ENCODE measurements around the gene DSP.

The DSP gene, protein sequence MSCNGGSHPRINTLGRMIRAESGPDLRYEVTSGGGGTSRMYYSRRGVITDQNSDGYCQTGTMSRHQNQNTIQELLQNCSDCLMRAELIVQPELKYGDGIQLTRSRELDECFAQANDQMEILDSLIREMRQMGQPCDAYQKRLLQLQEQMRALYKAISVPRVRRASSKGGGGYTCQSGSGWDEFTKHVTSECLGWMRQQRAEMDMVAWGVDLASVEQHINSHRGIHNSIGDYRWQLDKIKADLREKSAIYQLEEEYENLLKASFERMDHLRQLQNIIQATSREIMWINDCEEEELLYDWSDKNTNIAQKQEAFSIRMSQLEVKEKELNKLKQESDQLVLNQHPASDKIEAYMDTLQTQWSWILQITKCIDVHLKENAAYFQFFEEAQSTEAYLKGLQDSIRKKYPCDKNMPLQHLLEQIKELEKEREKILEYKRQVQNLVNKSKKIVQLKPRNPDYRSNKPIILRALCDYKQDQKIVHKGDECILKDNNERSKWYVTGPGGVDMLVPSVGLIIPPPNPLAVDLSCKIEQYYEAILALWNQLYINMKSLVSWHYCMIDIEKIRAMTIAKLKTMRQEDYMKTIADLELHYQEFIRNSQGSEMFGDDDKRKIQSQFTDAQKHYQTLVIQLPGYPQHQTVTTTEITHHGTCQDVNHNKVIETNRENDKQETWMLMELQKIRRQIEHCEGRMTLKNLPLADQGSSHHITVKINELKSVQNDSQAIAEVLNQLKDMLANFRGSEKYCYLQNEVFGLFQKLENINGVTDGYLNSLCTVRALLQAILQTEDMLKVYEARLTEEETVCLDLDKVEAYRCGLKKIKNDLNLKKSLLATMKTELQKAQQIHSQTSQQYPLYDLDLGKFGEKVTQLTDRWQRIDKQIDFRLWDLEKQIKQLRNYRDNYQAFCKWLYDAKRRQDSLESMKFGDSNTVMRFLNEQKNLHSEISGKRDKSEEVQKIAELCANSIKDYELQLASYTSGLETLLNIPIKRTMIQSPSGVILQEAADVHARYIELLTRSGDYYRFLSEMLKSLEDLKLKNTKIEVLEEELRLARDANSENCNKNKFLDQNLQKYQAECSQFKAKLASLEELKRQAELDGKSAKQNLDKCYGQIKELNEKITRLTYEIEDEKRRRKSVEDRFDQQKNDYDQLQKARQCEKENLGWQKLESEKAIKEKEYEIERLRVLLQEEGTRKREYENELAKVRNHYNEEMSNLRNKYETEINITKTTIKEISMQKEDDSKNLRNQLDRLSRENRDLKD (N-terminal part only)

DNA sequence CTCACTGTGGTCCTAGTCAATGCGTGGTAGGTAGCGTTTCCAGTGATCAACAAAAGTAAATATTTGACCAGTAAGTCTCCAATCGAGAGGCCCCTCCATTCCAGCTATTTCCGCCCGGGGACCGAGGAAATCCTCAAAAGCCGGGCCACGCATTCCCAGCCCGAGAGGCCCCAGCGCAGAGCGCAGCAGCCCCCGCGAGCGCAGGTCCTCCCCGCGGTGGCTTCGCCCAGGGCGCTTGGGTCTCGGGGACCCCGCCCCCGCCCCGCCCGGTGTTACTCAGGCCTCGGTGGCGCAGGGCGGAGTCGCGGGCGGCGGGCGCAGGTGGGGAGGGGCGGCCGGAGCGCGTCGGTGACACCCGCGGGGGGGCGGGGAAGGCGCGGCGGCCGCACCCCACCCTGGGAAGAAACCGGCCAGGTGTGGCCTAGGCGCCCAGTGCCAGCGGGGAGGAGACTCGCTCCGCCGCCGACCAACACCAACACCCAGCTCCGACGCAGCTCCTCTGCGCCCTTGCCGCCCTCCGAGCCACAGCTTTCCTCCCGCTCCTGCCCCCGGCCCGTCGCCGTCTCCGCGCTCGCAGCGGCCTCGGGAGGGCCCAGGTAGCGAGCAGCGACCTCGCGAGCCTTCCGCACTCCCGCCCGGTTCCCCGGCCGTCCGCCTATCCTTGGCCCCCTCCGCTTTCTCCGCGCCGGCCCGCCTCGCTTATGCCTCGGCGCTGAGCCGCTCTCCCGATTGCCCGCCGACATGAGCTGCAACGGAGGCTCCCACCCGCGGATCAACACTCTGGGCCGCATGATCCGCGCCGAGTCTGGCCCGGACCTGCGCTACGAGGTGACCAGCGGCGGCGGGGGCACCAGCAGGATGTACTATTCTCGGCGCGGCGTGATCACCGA, at the start of gene DSP:
DSP (plus strand) TSS at position 497 of the 890 bp plus-strand sequence; CDS start at position 742, 245 bp downstream.
- no peaks in the 10 kb centered on the region for H3K9me3 ChIP-seq (ENCODE audit: control insufficient read depth, low read depth, low read length)
- peaks cover 33% of the 10 kb centered on the region for H3K4me1 ChIP-seq (ENCODE audit: control insufficient read depth, low read depth, low read length)
- H3K36me3 ChIP-seq (ENCODE audit: control insufficient read depth, low read depth, low read length): no peaks in the 10 kb centered on the region
- no peak within 1 kb of the TSS for H3K27ac ChIP-seq (ENCODE audit: low read length)
- peak within 1 kb of the TSS; percentile 79 for H3K4me3 ChIP-seq (ENCODE audit: low read length)
- peak within 1 kb of the TSS; percentile 76 for H3K9ac ChIP-seq (ENCODE audit: low read length)
- peaks cover 66% of the 10 kb centered on the region for H3K27me3 ChIP-seq (ENCODE audit: control insufficient read depth, insufficient read depth, low read length)

DNA sequence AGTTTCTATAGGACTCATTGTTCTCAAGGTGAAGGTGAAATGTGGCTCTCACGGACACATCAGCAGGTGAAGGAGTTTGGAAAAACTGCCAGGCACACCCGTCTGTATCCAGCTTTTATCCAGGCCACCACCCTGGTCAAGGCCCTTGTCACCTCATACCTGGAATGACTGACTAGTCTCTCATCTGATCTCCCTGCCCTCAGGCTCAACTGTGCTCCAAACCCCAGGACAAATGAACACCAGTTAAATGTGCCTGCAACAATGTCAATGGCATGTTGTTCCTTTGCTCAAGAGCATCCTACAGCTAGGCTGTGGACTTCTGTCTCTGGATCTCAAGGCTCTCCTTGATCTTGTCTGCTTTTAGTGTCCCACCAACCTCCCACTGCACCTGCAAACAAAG, 47.6 kb upstream of the DSP start:
- Histone ChIP-seq H3K27ac (ENCODE audit: low read length) (no peak overlapping the region), H3K4me1 (ENCODE audit: control insufficient read depth, low read depth, low read length) (no peaks in the 10 kb centered on the region), H3K9me3 (ENCODE audit: control insufficient read depth, low read depth, low read length) (no peaks in the 10 kb centered on the region), H3K9ac (ENCODE audit: low read length) (no peak overlapping the region), H3K27me3 (ENCODE audit: control insufficient read depth, insufficient read depth, low read length) (no peaks in the 10 kb centered on the region), H3K36me3 (ENCODE audit: control insufficient read depth, low read depth, low read length) (no peaks in the 10 kb centered on the region), H3K4me3 (ENCODE audit: low read length) (no peak overlapping the region)

DNA sequence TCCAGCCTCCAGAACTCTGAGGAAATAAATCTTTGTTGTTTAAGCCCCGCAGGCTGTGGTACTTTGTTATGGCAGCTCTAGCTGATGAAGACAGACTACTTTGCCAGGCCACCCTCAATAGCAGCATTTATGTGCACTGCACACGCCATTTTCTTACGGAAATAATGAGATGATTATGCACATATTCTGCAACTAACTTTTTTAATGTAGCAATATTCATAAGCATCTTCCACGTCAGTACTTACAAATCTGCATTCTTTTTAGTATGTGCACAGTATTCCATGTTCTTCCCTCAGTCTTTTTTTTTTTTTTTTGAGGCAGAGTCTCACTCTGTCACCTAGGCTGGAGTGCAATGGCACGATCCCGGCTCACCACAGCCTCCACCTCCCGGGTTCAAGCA, 46.8 kb upstream of the DSP start:
- H3K4me3 ChIP-seq (ENCODE audit: low read length): no peak overlapping the region
- H3K9me3 ChIP-seq (ENCODE audit: control insufficient read depth, low read depth, low read length): no peaks in the 10 kb centered on the region
- no peaks in the 10 kb centered on the region for H3K4me1 ChIP-seq (ENCODE audit: control insufficient read depth, low read depth, low read length)
- no peaks in the 10 kb centered on the region for H3K27me3 ChIP-seq (ENCODE audit: control insufficient read depth, insufficient read depth, low read length)
- no peak overlapping the region for H3K27ac ChIP-seq (ENCODE audit: low read length)
- no peaks in the 10 kb centered on the region for H3K36me3 ChIP-seq (ENCODE audit: control insufficient read depth, low read depth, low read length)
- no peak overlapping the region for H3K9ac ChIP-seq (ENCODE audit: low read length)

DNA sequence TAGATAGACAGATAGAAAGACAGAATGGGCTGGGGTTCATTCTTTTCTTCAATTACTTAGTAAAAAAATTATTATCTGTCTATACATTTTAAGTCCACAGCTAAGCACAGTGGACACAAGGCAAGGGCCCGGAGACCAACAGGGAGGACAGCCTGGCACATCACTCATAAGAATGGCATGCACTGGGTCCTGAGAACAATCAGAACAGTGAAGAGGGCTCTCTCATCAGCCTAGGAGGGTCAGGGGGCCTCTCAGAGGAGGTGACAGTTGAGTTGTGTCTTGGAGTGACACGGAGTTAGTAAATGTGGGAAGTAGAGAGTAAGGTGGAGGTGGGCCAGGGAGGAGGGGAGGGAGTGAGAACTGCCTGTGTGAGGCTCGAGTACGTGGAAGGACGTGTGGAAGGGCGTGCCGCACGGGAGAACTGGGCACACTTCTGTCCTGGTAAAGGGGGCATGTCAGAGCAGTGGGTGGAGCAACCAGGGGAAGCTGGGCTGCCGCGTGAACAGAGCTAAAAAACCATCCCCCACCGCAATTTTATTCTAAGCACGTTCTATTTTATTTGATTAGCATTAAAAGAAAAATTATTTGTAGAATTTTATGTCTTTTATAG, 45.1 kb upstream of the DSP start:
- no peaks in the 10 kb centered on the region for H3K36me3 ChIP-seq (ENCODE audit: control insufficient read depth, low read depth, low read length)
- no peak overlapping the region for H3K9ac ChIP-seq (ENCODE audit: low read length)
- no peak overlapping the region for H3K27ac ChIP-seq (ENCODE audit: low read length)
- no peaks in the 10 kb centered on the region for H3K27me3 ChIP-seq (ENCODE audit: control insufficient read depth, insufficient read depth, low read length)
- no peaks in the 10 kb centered on the region for H3K4me1 ChIP-seq (ENCODE audit: control insufficient read depth, low read depth, low read length)
- no peak overlapping the region for H3K4me3 ChIP-seq (ENCODE audit: low read length)
- H3K9me3 ChIP-seq (ENCODE audit: control insufficient read depth, low read depth, low read length): no peaks in the 10 kb centered on the region

DNA sequence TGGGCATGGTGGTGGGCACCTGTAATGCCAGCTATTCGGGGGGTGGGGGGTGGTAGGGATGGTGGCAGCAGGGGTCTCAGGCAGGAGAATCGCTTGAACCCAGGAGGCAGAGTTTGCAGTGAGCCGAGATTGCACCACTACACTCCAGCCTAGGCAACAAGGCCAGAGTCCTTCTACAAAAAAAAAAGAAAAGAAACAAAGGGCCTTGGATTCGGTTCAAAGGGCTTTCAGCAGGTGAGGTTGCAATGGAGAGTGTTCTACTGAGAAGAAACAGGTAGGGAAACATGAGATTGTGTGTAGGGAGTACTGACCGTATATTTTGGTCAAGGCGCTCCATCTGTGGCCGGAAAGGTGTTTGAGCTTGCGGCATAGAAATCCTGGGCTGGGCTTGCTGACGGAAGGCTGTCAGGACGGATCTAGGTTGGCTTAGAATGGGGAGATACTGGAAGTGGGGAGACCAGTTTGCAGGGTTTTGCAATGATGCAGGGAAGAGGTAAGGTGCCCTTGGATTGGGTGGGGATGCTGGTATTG, 40.7 kb upstream of the DSP start:
- Histone ChIP-seq H3K36me3 (ENCODE audit: control insufficient read depth, low read depth, low read length) (no peaks in the 10 kb centered on the region), H3K27ac (ENCODE audit: low read length) (no peak overlapping the region), H3K9ac (ENCODE audit: low read length) (no peak overlapping the region), H3K4me3 (ENCODE audit: low read length) (no peak overlapping the region), H3K9me3 (ENCODE audit: control insufficient read depth, low read depth, low read length) (no peaks in the 10 kb centered on the region), H3K4me1 (ENCODE audit: control insufficient read depth, low read depth, low read length) (peaks cover 12% of the 10 kb centered on the region), H3K27me3 (ENCODE audit: control insufficient read depth, insufficient read depth, low read length) (no peaks in the 10 kb centered on the region)

DNA sequence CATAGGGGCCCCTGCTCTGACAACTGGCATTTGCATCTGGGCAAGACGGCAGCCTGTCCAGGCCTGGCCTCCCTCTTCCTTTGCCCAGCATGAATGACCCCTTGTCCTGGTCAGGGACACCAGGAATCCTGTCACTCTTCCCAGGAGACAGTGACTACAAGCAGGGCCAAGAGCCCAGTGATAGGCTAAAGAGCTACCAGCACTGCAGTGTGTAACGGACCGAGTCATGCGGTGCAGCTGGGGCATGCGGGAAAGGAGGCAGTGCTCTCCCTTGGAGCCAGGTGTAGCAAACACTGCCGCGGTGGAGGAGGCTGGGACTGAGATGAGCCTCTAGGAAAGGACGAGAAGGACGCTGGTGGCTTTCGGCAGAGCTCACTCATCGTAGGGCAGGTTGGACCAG, 38.7 kb upstream of the DSP start:
- H3K9ac ChIP-seq (ENCODE audit: low read length): no peak overlapping the region
- H3K36me3 ChIP-seq (ENCODE audit: control insufficient read depth, low read depth, low read length): no peaks in the 10 kb centered on the region
- H3K4me1 ChIP-seq (ENCODE audit: control insufficient read depth, low read depth, low read length): peaks cover 15% of the 10 kb centered on the region
- no peak overlapping the region for H3K4me3 ChIP-seq (ENCODE audit: low read length)
- no peaks in the 10 kb centered on the region for H3K27me3 ChIP-seq (ENCODE audit: control insufficient read depth, insufficient read depth, low read length)
- H3K27ac ChIP-seq (ENCODE audit: low read length): no peak overlapping the region
- no peaks in the 10 kb centered on the region for H3K9me3 ChIP-seq (ENCODE audit: control insufficient read depth, low read depth, low read length)

DNA sequence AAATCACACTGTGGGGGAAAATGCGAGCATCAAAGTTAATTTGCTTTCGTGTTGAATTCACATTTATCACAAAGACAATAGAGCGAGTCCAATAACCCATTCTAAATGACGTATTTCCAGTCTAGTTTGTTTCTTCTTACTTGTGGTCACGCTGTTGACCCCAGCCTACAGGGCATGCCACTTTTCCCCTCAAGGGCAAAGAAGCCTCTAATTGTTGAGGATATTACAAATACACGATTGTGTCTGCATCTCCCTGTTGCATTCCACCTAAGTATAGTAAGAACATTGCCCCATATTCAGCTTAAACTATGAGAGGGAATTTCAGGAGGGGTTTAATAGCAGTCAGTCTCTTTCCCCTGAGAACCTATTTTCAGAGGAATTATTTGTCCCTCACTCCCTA, 37.4 kb upstream of the DSP start:
- Histone ChIP-seq H3K4me1 (ENCODE audit: control insufficient read depth, low read depth, low read length) (peaks cover 15% of the 10 kb centered on the region), H3K27ac (ENCODE audit: low read length) (no peak overlapping the region), H3K4me3 (ENCODE audit: low read length) (no peak overlapping the region), H3K9ac (ENCODE audit: low read length) (no peak overlapping the region), H3K27me3 (ENCODE audit: control insufficient read depth, insufficient read depth, low read length) (no peaks in the 10 kb centered on the region), H3K9me3 (ENCODE audit: control insufficient read depth, low read depth, low read length) (no peaks in the 10 kb centered on the region), H3K36me3 (ENCODE audit: control insufficient read depth, low read depth, low read length) (no peaks in the 10 kb centered on the region)

DNA sequence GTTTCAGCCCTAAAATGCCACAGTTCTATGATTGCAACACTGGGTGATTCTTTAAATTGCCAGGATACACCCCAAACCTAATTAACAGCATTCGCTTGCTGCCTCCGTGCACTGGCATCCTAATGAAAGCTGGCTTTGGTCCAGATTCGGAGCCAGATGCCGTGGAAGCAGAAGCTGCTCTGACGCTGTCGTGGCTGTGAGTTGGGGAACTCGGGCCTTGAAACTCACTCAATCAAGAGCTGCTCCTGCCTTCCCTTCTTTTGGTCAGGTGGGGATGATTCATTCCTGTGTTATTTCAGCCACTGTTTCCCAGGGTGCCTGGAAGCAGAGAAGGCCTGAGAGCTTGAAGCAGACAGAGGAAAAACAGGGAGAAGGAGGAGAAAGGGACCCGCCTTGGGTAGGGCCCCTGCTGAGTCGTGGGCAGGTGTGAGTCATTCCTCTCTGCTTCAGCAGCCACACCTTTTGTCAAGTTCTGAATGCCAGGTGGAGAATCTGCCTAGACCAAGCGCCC, 36.2 kb upstream of the DSP start:
- Histone ChIP-seq H3K9me3 (ENCODE audit: control insufficient read depth, low read depth, low read length) (no peaks in the 10 kb centered on the region), H3K4me1 (ENCODE audit: control insufficient read depth, low read depth, low read length) (peaks cover 15% of the 10 kb centered on the region), H3K27ac (ENCODE audit: low read length) (no peak overlapping the region), H3K36me3 (ENCODE audit: control insufficient read depth, low read depth, low read length) (no peaks in the 10 kb centered on the region), H3K4me3 (ENCODE audit: low read length) (no peak overlapping the region), H3K9ac (ENCODE audit: low read length) (no peak overlapping the region), H3K27me3 (ENCODE audit: control insufficient read depth, insufficient read depth, low read length) (no peaks in the 10 kb centered on the region)

DNA sequence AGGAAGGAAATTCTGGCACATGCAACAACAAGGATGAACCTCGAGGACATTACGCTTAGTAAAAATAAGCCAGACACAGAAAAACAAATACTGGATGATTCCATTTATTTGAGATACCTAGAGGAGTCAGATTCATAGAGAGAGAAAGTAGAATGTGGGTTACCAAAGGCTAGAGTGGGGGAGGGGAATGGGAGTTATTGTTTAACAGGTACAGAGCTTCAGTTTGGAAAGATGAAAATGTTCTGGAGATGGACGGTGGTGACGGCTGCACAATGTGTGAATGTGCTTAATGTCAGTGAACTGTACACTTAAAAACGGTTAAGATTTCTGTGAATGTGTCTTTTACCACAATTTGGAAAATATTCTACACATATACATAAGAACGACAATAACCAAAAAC, 33.9 kb upstream of the DSP start:
- Histone ChIP-seq H3K4me3 (ENCODE audit: low read length) (no peak overlapping the region), H3K27me3 (ENCODE audit: control insufficient read depth, insufficient read depth, low read length) (no peaks in the 10 kb centered on the region), H3K4me1 (ENCODE audit: control insufficient read depth, low read depth, low read length) (peaks cover 15% of the 10 kb centered on the region), H3K36me3 (ENCODE audit: control insufficient read depth, low read depth, low read length) (no peaks in the 10 kb centered on the region), H3K27ac (ENCODE audit: low read length) (no peak overlapping the region), H3K9me3 (ENCODE audit: control insufficient read depth, low read depth, low read length) (no peaks in the 10 kb centered on the region), H3K9ac (ENCODE audit: low read length) (no peak overlapping the region)

DNA sequence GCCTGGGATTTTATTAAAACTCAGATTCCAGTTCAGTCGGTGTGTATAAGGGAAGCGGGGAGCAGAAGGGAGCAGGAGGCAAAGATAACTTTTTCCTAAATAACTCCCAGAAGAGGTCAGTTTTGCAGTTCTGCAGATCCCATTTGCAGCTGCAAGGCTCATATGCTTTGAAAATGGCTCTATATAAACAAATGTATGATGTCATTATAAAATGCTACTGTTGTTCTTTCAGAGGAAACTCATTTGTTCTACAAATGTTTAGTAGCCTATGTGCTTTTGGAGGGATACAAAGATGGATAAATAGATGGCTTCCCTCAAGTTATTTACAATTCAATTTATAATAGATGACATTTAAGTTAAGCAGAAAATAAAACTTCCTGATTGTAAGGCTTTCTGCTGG, 29.2 kb upstream of the DSP start:
- no peaks in the 10 kb centered on the region for H3K4me1 ChIP-seq (ENCODE audit: control insufficient read depth, low read depth, low read length)
- H3K9me3 ChIP-seq (ENCODE audit: control insufficient read depth, low read depth, low read length): no peaks in the 10 kb centered on the region
- no peak overlapping the region for H3K4me3 ChIP-seq (ENCODE audit: low read length)
- no peak overlapping the region for H3K9ac ChIP-seq (ENCODE audit: low read length)
- no peak overlapping the region for H3K27ac ChIP-seq (ENCODE audit: low read length)
- no peaks in the 10 kb centered on the region for H3K27me3 ChIP-seq (ENCODE audit: control insufficient read depth, insufficient read depth, low read length)
- no peaks in the 10 kb centered on the region for H3K36me3 ChIP-seq (ENCODE audit: control insufficient read depth, low read depth, low read length)
